ENCODE results near the gene LIN54.

DNA sequence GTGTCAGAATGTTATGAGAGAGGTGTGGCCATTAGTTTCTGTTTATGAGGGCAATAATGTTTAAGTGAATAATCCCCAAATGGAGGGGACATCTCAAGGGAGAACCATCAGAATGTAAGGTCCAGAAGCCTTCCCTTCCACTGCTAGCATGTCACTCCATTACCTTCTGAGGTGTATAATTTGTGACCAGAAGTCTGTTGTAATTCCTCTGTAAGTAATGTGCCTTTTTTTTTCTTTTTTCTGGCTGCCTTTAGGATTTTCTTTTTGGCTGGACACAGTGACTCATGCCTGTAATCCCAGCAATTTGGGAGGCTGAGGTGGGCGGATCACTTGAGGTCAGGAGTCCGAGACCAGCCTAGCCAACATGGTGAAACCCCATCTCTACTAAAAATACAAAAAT lies 13.6 kb upstream of the LIN54 start:
- TF ChIP-seq CTCF (IDR thresholded peaks at IDR 0.05; ENCODE audit: low read depth, low read length, missing input control) (no peak), TAF1 (conservative IDR thresholded peaks at IDR 0.05) (no peak), FOXA1 (IDR thresholded peaks at IDR 0.05) (no peak), MAX (IDR thresholded peaks at IDR 0.05) (no peak), YY1 (IDR thresholded peaks at IDR 0.05) (no peak)
